GM23338 (cell line): ENCODE measurements around the gene STAT1.

Source experiments
- CREB1 ChIP-seq: fragments of 250-450 bp; sonication (Bioruptor Pico); IDR thresholded peaks from 2 replicates; pipeline ENCODE4 v1.5.0; 2020; ENCODE audit warnings: low read depth, mild to moderate bottlenecking, moderate library complexity
- CTCF ChIP-seq, 2 experiments: fragments of 200-600 bp in 1 of 2; sonication (generic) in 1 of 2; conservative IDR thresholded peaks; 2 replicates each; pipeline versions ENCODE4 v1.5.1 to v1.6.1; 2016 to 2017; ENCODE audit warnings: antibody characterized with exemption in 2 of 2, low read depth in 2 of 2, mild to moderate bottlenecking in 2 of 2, moderate library complexity in 1 of 2
- EZH2 ChIP-seq: fragments of 200-600 bp; sonication (generic); IDR thresholded peaks from one replicate; pipeline ENCODE4 v1.8.0; 2017; ENCODE audit warnings: antibody characterized with exemption, mild to moderate bottlenecking, low read depth; ENCODE audit not compliant: unreplicated experiment
- EZH2phosphoT487 ChIP-seq: fragments of 200-600 bp; sonication (generic); IDR thresholded peaks from one replicate; pipeline ENCODE4 v1.8.1; 2018; ENCODE audit warnings: antibody characterized with exemption; ENCODE audit not compliant: unreplicated experiment
- POLR2AphosphoS5 ChIP-seq: IDR thresholded peaks from 2 replicates; pipeline ENCODE4 v1.6.1; 2016; ENCODE audit warnings: antibody characterized with exemption, low read depth
- REST ChIP-seq: IDR thresholded peaks from one replicate; pipeline ENCODE4 v1.6.1; 2018; ENCODE audit warnings: antibody characterized with exemption; ENCODE audit not compliant: unreplicated experiment
- STAT1 ChIP-seq: IDR thresholded peaks from one replicate; pipeline ENCODE4 v1.6.1; 2016; ENCODE audit warnings: antibody characterized with exemption; ENCODE audit not compliant: unreplicated experiment
- ZNF331 ChIP-seq: fragments of 250-450 bp; sonication (Bioruptor Pico); IDR thresholded peaks from 2 replicates; pipeline ENCODE4 v1.5.0; 2020; ENCODE audit warnings: low read depth, mild to moderate bottlenecking, moderate library complexity
- TF ChIP-seq, protein P1 (sequence below): fragments of 250-450 bp; sonication (Bioruptor Pico); IDR thresholded peaks from 2 replicates; pipeline ENCODE4 v1.5.0; 2020; ENCODE audit warnings: mild to moderate bottlenecking, moderate library complexity
- TF ChIP-seq, protein P2 (sequence below): IDR thresholded peaks from 2 replicates; pipeline ENCODE4 v1.6.1; 2016; ENCODE audit warnings: antibody characterized with exemption

- TF ChIP-seq REST (no peak), POLR2AphosphoS5 (no peak), CTCF (conservative IDR thresholded peaks at IDR 0.05; ENCODE audit: low read depth in 2 of 2) (no peak), EZH2 (no peak), ZNF331 (CRISPR knock-in tag) (no peak), CREB1 (CRISPR knock-in tag) (no peak), EZH2phosphoT487 (no peak), STAT1 (no peak)
- TF ChIP-seq, protein P1, sequence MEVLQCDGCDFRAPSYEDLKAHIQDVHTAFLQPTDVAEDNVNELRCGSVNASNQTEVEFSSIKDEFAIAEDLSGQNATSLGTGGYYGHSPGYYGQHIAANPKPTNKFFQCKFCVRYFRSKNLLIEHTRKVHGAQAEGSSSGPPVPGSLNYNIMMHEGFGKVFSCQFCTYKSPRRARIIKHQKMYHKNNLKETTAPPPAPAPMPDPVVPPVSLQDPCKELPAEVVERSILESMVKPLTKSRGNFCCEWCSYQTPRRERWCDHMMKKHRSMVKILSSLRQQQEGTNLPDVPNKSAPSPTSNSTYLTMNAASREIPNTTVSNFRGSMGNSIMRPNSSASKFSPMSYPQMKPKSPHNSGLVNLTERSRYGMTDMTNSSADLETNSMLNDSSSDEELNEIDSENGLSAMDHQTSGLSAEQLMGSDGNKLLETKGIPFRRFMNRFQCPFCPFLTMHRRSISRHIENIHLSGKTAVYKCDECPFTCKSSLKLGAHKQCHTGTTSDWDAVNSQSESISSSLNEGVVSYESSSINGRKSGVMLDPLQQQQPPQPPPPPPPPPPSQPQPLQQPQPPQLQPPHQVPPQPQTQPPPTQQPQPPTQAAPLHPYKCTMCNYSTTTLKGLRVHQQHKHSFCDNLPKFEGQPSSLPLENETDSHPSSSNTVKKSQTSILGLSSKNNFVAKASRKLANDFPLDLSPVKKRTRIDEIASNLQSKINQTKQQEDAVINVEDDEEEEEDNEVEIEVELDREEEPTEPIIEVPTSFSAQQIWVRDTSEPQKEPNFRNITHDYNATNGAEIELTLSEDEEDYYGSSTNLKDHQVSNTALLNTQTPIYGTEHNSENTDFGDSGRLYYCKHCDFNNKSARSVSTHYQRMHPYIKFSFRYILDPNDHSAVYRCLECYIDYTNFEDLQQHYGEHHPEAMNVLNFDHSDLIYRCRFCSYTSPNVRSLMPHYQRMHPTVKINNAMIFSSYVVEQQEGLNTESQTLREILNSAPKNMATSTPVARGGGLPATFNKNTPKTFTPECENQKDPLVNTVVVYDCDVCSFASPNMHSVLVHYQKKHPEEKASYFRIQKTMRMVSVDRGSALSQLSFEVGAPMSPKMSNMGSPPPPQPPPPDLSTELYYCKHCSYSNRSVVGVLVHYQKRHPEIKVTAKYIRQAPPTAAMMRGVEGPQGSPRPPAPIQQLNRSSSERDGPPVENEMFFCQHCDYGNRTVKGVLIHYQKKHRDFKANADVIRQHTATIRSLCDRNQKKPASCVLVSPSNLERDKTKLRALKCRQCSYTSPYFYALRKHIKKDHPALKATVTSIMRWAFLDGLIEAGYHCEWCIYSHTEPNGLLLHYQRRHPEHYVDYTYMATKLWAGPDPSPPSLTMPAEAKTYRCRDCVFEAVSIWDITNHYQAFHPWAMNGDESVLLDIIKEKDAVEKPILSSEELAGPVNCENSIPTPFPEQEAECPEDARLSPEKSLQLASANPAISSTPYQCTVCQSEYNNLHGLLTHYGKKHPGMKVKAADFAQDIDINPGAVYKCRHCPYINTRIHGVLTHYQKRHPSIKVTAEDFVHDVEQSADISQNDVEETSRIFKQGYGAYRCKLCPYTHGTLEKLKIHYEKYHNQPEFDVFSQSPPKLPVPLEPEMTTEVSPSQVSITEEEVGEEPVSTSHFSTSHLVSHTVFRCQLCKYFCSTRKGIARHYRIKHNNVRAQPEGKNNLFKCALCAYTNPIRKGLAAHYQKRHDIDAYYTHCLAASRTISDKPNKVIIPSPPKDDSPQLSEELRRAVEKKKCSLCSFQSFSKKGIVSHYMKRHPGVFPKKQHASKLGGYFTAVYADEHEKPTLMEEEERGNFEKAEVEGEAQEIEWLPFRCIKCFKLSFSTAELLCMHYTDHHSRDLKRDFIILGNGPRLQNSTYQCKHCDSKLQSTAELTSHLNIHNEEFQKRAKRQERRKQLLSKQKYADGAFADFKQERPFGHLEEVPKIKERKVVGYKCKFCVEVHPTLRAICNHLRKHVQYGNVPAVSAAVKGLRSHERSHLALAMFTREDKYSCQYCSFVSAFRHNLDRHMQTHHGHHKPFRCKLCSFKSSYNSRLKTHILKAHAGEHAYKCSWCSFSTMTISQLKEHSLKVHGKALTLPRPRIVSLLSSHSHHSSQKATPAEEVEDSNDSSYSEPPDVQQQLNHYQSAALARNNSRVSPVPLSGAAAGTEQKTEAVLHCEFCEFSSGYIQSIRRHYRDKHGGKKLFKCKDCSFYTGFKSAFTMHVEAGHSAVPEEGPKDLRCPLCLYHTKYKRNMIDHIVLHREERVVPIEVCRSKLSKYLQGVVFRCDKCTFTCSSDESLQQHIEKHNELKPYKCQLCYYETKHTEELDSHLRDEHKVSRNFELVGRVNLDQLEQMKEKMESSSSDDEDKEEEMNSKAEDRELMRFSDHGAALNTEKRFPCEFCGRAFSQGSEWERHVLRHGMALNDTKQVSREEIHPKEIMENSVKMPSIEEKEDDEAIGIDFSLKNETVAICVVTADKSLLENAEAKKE (CRISPR knock-in tag), result no peak
- TF ChIP-seq, protein P2, sequence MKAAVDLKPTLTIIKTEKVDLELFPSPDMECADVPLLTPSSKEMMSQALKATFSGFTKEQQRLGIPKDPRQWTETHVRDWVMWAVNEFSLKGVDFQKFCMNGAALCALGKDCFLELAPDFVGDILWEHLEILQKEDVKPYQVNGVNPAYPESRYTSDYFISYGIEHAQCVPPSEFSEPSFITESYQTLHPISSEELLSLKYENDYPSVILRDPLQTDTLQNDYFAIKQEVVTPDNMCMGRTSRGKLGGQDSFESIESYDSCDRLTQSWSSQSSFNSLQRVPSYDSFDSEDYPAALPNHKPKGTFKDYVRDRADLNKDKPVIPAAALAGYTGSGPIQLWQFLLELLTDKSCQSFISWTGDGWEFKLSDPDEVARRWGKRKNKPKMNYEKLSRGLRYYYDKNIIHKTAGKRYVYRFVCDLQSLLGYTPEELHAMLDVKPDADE, result no peak
Observed at GRCh38 chr2:190942697-190943096, 71.3 kb downstream of the STAT1 start.
